SH-SY5Y (cell line): ENCODE data around the gene WDPCP.

ENCODE experiments used
- GATA2 ChIP-seq: IDR thresholded peaks from 2 replicates; pipeline ENCODE4 v1.6.1; 2011; ENCODE audit warnings: mild to moderate bottlenecking, low read depth, low read length
- GATA3 ChIP-seq: IDR thresholded peaks from 2 replicates; pipeline ENCODE4 v1.6.1; 2011; ENCODE audit warnings: low read depth, mild to moderate bottlenecking, low read length, moderate library complexity

The WDPCP gene

DNA sequence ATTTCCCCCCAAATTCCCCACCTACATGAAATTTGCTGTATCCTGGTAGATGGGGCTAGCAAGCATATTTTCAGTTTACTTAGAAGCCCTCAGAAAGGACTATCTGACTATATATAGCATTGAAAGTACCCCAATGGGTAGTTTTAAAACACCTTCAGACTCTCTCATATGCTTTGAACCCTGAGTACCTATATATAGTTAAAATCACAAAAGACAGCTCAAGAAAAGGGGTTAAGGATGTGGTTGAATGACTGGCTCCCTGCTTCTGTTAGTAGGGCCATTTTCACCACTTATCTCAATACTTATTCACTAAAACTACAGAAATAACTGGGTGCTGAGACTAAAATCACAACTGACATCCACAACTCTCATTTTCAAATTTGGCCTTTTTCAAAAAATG, 18.5 kb downstream of the WDPCP start:
- no peak for TF ChIP-seq GATA3
- TF ChIP-seq GATA2 = no peak

DNA sequence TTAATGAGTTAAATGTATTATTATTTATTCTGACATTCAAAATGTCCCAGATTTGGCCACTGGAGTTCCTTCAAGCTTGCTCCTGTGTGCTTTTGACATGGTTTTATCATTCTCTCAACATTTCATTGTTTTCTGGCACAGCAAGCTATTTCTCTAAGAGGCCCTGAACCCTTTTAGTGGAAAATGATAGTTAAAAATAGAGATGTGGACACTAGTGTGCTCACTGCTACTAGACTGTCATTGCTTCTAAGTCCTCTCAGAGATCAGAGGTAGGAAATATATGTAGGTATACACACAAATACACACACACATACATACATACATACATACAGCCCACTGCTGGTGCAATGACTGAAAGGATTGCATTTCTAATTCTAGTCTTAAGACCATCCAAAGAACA, 25.5 kb downstream of the WDPCP start:
- TF ChIP-seq GATA2 (no peak), GATA3 (no peak)

DNA sequence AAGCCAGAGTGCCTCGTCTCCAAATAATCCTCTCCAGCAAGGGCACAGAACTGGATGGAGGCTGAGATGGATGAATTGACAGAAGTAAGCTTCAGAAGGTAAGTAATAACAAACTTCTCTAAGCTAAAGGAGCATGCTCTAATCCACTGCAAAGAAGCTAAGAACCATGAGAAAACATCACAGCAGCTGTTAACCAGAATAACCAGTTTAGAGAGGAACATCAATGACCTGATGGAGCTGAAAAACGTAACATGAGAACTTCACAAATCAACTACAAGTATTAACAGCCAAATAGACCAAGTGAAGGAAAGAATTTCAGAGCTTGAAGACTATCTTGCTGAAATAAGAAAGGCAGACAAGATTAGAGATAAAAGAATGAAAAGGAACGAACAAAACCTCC, 32.3 kb downstream of the WDPCP start:
- TF ChIP-seq GATA3 (no peak), GATA2 (no peak)

DNA sequence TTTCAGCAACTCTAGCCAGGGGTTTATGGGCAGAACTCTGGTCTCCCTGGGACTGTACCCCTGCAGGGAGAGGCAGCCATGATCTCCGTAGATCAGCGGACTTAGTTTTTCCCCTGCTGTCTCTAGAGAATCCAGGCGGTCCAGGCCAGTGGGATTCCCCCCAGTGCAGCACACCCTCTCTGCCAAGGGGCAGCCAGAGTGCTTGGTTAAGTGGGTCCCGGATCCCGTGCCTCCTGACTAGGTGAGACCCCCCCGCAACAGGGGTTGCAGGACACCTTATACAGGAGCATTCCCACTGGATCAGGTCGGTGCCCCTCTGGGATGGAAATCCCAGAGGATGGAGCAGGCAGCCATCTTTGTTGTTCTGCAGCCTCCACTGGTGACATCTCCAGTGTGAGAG, 33.0 kb downstream of the WDPCP start:
- TF ChIP-seq GATA3 (no peak), GATA2 (no peak)

DNA sequence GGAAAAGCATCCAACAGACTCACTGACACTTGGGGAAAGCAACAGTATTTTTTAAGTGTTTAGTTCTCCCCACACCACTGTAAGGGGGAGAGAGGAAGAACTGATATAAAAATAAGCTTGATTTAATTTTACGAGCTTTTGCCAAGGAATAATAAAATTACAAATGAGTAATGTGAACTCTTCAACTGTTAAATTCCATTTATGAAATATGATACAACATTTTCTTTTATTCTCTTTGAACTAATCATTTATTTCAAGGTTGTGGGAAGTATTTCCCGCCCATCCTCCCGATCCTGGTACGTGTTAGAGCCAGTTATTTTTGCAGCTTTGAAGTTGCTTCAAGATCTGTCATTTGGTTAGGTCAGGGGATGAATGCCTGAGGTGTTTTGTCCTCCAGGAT, 35.2 kb downstream of the WDPCP start:
- TF ChIP-seq GATA3 (no peak), GATA2 (no peak)

DNA sequence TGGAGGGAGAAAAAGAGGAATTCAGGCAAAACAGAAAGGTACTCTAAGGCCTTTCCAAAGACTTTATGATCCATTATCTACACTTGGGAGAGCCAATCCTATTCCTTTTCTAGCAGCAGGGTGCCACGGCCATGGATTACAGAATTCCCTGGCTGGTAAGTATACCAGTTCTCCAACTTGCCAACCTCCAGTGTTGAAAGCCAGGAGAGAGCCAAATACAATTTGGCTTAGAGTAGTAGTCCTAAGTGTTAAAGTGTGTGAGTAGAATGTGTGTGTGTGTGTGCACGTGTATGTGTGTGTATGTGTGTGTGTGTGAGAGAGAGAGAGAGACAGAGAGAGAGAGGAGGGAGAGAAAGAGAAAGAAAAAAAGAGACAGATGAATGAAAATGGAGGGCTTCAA, 43.3 kb downstream of the WDPCP start:
- TF ChIP-seq GATA3 (no peak), GATA2 (no peak)

DNA sequence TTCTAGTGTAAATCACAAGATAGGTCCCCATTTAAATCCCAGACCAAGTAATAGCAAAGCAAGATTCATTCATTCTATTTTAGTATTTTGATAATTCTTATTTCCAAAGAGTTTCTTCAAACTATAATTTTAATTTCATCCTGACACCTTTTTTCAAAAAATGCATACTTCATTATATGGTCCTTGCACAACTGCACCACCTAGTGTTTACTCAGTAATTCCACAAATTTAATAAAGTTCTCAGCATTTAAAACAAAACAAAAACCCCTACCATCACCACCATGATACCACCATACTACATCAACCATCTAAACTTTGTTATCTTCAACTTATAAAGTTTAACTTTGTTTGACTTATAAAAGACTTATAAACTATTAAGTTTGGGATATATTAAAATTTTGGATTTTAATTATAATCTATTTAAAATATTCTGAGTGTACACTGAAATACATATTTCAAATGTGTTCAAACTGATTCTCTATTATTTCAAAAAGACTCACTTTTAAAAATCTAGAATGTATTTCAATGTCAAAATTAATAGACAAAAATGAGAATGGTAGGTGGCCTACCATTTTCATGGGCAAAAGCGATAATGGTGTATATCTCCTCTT, 44.2 kb downstream of the WDPCP start:
- TF ChIP-seq GATA3 (no peak), GATA2 (no peak)

DNA sequence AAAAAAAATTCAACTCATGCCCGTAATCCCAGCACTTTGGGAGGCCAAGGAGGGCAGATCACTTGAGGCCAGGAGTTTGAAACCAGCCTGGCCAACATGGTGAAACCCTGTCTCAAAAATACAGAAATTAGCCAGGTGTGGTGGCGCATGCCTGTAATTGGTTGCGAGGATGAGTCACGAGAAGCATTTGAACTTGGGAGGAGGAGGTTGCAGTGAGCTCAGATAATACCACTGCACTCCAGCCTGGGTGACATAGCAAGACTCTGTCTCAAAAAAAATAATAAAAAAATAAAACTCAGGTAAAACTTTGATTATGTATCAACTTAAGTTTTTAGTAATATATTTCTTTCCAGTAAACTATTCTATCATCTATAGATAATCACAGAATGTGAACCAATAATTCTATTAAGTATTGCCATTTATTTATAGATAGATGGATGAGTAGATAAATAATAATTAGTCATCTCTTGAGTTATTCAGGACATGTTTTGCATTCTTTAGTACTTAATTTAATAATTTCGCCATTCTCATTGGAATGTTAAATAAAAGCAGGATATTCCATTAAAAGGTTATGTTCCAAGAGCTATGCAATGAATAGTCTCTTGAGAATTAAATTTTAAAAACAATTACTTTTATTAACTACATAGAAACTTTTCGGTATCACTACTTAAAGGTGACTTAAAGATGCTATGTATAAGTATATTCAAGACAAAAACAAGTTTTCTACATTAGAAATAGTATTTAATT, 48.7 kb downstream of the WDPCP start:
- no peak for TF ChIP-seq GATA2
- no peak for TF ChIP-seq GATA3

DNA sequence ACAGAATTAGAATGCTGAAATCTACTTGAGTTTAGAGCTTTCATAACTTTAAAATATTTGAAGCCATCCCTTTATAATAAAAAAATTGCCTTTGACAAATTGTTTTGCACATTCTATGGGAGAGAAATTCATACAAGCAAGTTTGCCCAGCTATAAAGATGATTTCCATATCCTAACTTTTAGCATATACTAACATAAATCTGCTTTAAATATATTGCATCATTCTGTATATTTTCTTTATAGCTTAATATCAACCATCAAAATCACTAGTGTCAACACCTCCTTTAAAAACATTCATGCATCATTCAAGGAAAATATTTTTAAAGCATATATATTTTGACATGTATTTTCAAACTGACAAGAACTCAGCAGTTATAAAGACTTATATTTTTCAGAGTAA, 49.9 kb downstream of the WDPCP start:
- TF ChIP-seq GATA2 (no peak), GATA3 (no peak)

DNA sequence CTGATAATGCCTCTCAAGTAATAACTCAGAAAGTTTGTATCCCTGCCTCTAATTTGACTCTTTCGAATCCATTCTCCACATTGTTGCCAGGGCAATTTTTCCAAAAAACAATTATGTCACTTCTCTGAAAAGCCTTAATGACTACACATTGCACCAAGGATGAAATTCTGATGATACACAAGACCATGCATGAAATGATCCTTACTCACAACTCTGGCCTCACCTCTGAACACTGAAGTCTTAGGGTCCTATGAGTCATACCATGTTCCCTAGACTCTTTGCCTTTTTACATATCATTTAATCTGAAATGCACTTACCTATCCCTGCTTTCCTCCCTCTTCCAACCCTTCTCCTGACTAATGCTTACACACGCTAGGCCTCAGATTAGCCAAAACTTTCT, 51.0 kb downstream of the WDPCP start:
- TF ChIP-seq GATA2 (no peak), GATA3 (no peak)

DNA sequence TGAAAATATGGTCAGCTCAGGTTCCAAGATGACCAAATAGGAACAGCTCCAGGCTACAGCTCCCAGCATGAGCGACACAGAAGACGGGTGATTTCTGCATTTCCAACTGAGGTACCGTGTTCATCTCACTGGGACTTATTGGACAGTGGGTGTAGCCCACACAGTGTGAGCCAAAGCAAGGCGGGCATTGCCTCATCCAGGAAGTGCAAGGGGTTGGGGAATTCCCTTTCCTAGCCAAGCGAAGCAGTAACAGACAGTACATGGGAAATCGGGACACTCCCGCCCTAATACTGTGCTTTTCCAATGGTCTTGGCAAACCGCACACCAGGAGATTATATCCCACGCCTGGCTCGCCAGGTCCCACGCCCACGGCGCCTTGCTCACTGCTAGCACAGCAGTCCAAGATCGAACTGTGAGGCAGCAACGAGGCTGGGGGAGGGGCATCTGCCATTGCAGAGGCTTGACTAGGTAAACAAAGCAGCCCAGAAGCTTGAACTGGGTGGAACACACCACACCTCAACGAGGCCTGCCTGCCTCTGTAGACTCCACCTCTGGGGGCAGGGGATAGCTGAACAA, 57.5 kb downstream of the WDPCP start:
- TF ChIP-seq GATA2 (no peak), GATA3 (no peak)

DNA sequence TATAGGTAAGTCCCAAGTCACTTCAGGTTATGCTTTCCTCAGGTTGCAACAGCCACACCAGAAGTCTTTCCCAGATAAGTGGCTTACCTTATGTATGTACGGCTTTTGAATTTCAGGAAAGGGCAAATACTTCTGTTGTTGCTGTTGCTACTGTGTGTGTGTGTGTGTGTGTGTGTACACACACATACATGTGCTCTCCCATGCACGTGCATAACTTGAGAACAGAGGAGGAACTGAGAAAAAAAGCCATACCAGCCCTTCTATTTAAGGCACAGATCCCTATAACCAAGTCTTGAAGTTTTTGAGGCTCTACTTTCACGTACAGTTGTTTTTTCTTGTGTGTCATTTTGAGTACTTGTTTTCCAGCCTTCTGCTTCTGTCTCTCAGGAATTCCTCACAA, 62.4 kb downstream of the WDPCP start:
- no peak for TF ChIP-seq GATA2
- TF ChIP-seq GATA3 = no peak

DNA sequence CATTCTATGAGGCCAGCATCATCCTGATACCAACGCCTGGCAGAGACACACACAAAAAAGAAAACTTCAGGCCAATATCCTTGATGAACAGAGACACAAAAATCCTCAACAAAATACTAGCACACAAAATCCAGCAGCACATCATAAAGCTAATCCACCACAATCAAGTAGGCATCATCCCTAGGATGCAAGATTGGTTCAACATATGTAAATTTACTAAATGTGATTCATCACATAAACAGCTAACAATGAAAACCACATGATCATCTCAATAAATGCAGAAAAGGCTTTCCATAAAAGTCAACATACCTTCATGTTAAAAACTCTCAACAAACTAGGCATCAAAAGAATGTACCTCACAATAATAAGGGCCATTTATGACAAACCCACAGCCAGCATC, 65.3 kb downstream of the WDPCP start:
- TF ChIP-seq GATA3 (no peak), GATA2 (no peak)

DNA sequence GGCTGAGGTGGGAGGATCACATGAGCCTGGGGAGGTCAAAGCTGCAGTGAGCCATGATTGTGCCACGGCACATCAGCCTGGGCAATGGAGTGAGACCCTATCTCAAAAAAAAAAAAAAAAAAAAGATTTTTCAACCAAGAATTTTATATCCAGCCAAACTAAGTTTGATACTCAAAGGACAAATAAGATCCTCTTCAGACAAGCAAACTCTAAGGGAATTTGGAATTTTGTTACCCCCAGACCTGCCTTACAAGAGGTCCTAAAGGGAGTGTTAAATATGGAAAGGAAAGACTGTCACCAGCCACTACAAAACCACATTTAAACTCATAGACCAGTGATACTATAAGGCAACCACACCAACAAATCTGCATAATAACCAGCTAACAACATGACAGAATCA, 67.5 kb downstream of the WDPCP start:
- TF ChIP-seq GATA3 (no peak), GATA2 (no peak)

DNA sequence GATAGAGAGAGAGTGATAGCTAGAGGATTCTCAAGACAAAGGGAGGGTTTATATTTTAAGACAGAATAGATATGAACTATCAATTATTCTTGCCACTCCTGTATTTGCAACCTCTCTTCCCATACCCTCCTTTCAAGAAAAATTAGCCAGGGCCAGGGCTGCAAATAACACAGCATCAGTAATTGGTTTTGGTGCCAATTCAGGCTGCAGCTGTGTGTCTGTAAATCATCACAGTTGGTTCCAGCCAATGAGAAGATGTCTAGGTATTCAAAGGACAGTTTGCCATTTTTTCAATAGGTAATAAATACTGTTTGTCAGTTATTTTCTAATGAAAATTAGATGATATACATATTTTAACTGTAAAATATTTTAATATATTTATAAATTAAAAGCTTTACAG, 73.5 kb downstream of the WDPCP start:
- TF ChIP-seq GATA2 (no peak), GATA3 (no peak)

DNA sequence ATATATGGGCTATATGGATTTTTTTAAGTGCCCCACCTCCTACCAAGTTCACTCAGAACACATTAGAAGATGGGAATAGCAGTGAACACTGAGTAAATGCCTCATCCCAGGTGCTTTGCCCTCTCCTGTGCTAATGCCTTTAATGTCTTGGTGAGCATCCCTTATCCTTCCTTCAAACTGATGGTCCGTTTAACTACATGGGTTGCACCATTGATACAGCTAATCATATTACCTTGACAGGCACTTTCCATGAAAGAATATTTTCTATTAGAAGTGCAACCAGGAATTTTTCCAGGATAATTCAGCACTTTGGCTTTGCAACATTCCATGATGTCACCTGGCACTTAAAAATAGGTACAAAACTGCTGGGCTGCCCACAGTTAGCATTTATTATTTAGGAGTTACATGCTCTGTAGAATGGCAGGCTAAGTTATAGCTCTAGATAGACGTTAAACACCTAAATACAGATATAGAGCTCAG, 74.0 kb downstream of the WDPCP start:
- TF ChIP-seq GATA2 (no peak), GATA3 (no peak)
